H9 (cell line): Measurements from ENCODE around the gene ARHGAP22. TPM values are rescaled to one million over a fixed set of nuclear protein-coding genes. Genes with fewer than 3 reads are reported as not detected.

Experiments used
- DNase-seq: peaks from one replicate; pipeline ENCODE4 v3.0.0-alpha.2; 2017
- H2AFZ ChIP-seq: one replicate; pipeline ENCODE4 v1.6.1; 2013; ENCODE audit warnings: mild to moderate bottlenecking, low read length, control low read depth, moderate library complexity
- H2AK5ac ChIP-seq: 2 replicates; pipeline ENCODE4 v1.6.1; 2013; ENCODE audit warnings: low read length, control low read depth, mixed read lengths; ENCODE audit not compliant: insufficient read length
- H2BK120ac ChIP-seq: one replicate; pipeline ENCODE4 v1.6.1; 2013; ENCODE audit warnings: low read depth, mild to moderate bottlenecking, low read length, control low read depth, inconsistent platforms; ENCODE audit not compliant: poor library complexity, severe bottlenecking
- H2BK12ac ChIP-seq: 2 replicates; pipeline ENCODE4 v1.6.1; 2013; ENCODE audit warnings: low read length, control low read depth, mixed read lengths, low read depth; ENCODE audit not compliant: insufficient read length
- H2BK15ac ChIP-seq: 2 replicates; pipeline ENCODE4 v1.6.1; 2013; ENCODE audit warnings: low read depth, low read length, control low read depth
- H2BK20ac ChIP-seq: one replicate; pipeline ENCODE4 v1.6.1; 2013; ENCODE audit warnings: low read depth, mild to moderate bottlenecking, low read length, control low read depth, inconsistent platforms; ENCODE audit not compliant: poor library complexity, severe bottlenecking
- H2BK5ac ChIP-seq: 2 replicates; pipeline ENCODE4 v1.6.1; 2013; ENCODE audit warnings: low read length, control low read depth, mixed read lengths; ENCODE audit not compliant: insufficient read length
- H3K14ac ChIP-seq: 2 replicates; pipeline ENCODE4 v1.6.1; 2013; ENCODE audit warnings: low read length, control low read depth; ENCODE audit not compliant: insufficient read depth
- H3K18ac ChIP-seq: 2 replicates; pipeline ENCODE4 v1.6.1; 2013; ENCODE audit warnings: low read depth, mild to moderate bottlenecking, mixed read lengths, low read length, control low read depth; ENCODE audit not compliant: insufficient read length
- H3K23ac ChIP-seq: 2 replicates; pipeline ENCODE4 v1.6.1; 2013; ENCODE audit warnings: low read length, control low read depth, mixed read lengths, low read depth; ENCODE audit not compliant: insufficient read length
- H3K23me2 ChIP-seq: 2 replicates; pipeline ENCODE4 v1.6.1; 2013; ENCODE audit warnings: low read depth, mild to moderate bottlenecking, mixed read lengths, low read length, control low read depth; ENCODE audit not compliant: insufficient read length, poor library complexity, severe bottlenecking
- H3K27ac ChIP-seq: 2 replicates; pipeline ENCODE4 v1.5.1; 2013; ENCODE audit warnings: low read length, control low read depth, mixed read lengths, low read depth; ENCODE audit not compliant: insufficient read length
- H3K27me3 ChIP-seq: 2 replicates; pipeline ENCODE4 v1.6.1; 2013; ENCODE audit warnings: low read length, control low read depth, inconsistent platforms; ENCODE audit not compliant: insufficient read depth
- H3K4ac ChIP-seq: 2 replicates; pipeline ENCODE4 v1.6.1; 2013; ENCODE audit warnings: low read depth, mild to moderate bottlenecking, control low read depth, inconsistent platforms, low read length, moderate library complexity
- H3K4me1 ChIP-seq: 2 replicates; pipeline ENCODE4 v1.6.1; 2013; ENCODE audit warnings: low read length, control low read depth, inconsistent platforms; ENCODE audit not compliant: insufficient read depth
- H3K4me2 ChIP-seq: 2 replicates; pipeline ENCODE4 v1.6.1; 2013; ENCODE audit warnings: low read length, control low read depth, mixed read lengths; ENCODE audit not compliant: insufficient read length, insufficient read depth
- H3K56ac ChIP-seq: 2 replicates; pipeline ENCODE4 v1.6.1; 2013; ENCODE audit warnings: low read depth, mild to moderate bottlenecking, mixed read lengths, low read length, control low read depth; ENCODE audit not compliant: insufficient read length
- H3K79me1 ChIP-seq: 2 replicates; pipeline ENCODE4 v1.6.1; 2013; ENCODE audit warnings: low read depth, mild to moderate bottlenecking, moderate library complexity, low read length, control low read depth, inconsistent platforms; ENCODE audit not compliant: insufficient read depth, poor library complexity, severe bottlenecking
- H3K79me2 ChIP-seq: 2 replicates; pipeline ENCODE4 v1.6.1; 2013; ENCODE audit warnings: low read length, control low read depth, inconsistent platforms; ENCODE audit not compliant: insufficient read depth
- H3K9ac ChIP-seq: 2 replicates; pipeline ENCODE4 v1.6.1; 2013; ENCODE audit warnings: low read length, control low read depth, mixed read lengths; ENCODE audit not compliant: insufficient read length; ENCODE audit errors: extremely low read depth
- H3K9me3 ChIP-seq: one replicate; pipeline ENCODE4 v1.6.1; 2013; ENCODE audit warnings: low read depth, low read length, inconsistent platforms; ENCODE audit not compliant: control insufficient read depth
- H3T11ph ChIP-seq: one replicate; pipeline ENCODE4 v1.6.1; 2013; ENCODE audit warnings: mild to moderate bottlenecking, low read length, control low read depth, inconsistent platforms
- H4K20me1 ChIP-seq: one replicate; pipeline ENCODE4 v1.6.1; 2013; ENCODE audit not compliant: control insufficient read depth, insufficient read length, insufficient read depth
- H4K5ac ChIP-seq: 2 replicates; pipeline ENCODE4 v1.6.1; 2013; ENCODE audit warnings: low read depth, mild to moderate bottlenecking, mixed read lengths, low read length, control low read depth; ENCODE audit not compliant: insufficient read length
- H4K8ac ChIP-seq: replicated peaks from 2 replicates; pipeline ENCODE4 v1.6.1; 2013; ENCODE audit warnings: low read length, control low read depth, mixed read lengths, low read depth; ENCODE audit not compliant: insufficient read length
- H4K91ac ChIP-seq: 2 replicates; pipeline ENCODE4 v1.6.1; 2013; ENCODE audit warnings: low read depth, mild to moderate bottlenecking, moderate library complexity, mixed read lengths, low read length, control low read depth; ENCODE audit not compliant: insufficient read length
- H3K27ac Mint-ChIP-seq, 3 experiments: 2 replicates in 2 of 3; 3 replicates in 1 of 3; pipeline ENCODE4 v1.8.0; 2020 to 2021; ENCODE audit warnings: mixed read lengths in 3 of 3, mild to moderate bottlenecking in 1 of 3, moderate library complexity in 1 of 3
- H3K27me3 Mint-ChIP-seq: 2 replicates; pipeline ENCODE4 v1.8.0; 2021; ENCODE audit warnings: low read depth, mild to moderate bottlenecking, moderate library complexity, mixed read lengths
- H3K36me3 Mint-ChIP-seq, 3 experiments: 2 replicates in 2 of 3; 3 replicates in 1 of 3; pipeline ENCODE4 v1.8.0; 2020 to 2021; ENCODE audit warnings: low read depth in 3 of 3, mixed read lengths in 3 of 3; ENCODE audit not compliant: insufficient read depth in 1 of 3
- H3K4me1 Mint-ChIP-seq, 2 experiments: 2 replicates each; pipeline ENCODE4 v1.8.0; 2020; ENCODE audit warnings: mixed read lengths in 2 of 2
- H3K4me3 Mint-ChIP-seq, 2 experiments: 2 replicates in 1 of 2; 3 replicates in 1 of 2; pipeline ENCODE4 v1.8.0; 2020 to 2021; ENCODE audit warnings: mild to moderate bottlenecking in 2 of 2, mixed read lengths in 2 of 2, moderate library complexity in 1 of 2
- H3K9me3 Mint-ChIP-seq, 2 experiments: 2 replicates in 1 of 2; 3 replicates in 1 of 2; pipeline ENCODE4 v1.8.0; 2020; ENCODE audit warnings: mild to moderate bottlenecking in 2 of 2, mixed read lengths in 2 of 2, moderate library complexity in 1 of 2
- WGBS: extraction: QIAGEN DNeasy Blood & Tissue Kit; methylation state at CpG from one replicate; pipeline ENCODE4 v1.1.7; 2013; ENCODE audit warnings: missing lambda C conversion rate, low lambda C conversion rate, mixed read lengths; ENCODE audit not compliant: insufficient read length; ENCODE audit errors: extremely low coverage; 5-methylcytosine and 5-hydroxymethylcytosine counted together
- total RNA-seq: library from RNA; stranded (reverse); gene quantifications from 2 replicates; pipeline ENCODE4 v1.2.1, GENCODE V29; 2021
- TF ChIP-seq, protein P1 (sequence below): fragments of 200-600 bp; sonication (generic); conservative IDR thresholded peaks from 3 replicates; pipeline ENCODE4 v1.8.0; 2021; ENCODE audit warnings: antibody characterized with exemption, mild to moderate bottlenecking

Gene ARHGAP22
- total RNA-seq, 1 experiment from 2014 or later, result 7.4 TPM

GRCh38 chr10:48556713-48557112 lies 48.2 kb downstream of the ARHGAP22 start:
- no peak overlapping the region for H4K91ac ChIP-seq
- H3K18ac ChIP-seq, result no peak overlapping the region
- no peak overlapping the region for H3K56ac ChIP-seq
- no peak overlapping the region for H3K14ac ChIP-seq
- DNase-seq, result no peak
- TF ChIP-seq, protein P1, sequence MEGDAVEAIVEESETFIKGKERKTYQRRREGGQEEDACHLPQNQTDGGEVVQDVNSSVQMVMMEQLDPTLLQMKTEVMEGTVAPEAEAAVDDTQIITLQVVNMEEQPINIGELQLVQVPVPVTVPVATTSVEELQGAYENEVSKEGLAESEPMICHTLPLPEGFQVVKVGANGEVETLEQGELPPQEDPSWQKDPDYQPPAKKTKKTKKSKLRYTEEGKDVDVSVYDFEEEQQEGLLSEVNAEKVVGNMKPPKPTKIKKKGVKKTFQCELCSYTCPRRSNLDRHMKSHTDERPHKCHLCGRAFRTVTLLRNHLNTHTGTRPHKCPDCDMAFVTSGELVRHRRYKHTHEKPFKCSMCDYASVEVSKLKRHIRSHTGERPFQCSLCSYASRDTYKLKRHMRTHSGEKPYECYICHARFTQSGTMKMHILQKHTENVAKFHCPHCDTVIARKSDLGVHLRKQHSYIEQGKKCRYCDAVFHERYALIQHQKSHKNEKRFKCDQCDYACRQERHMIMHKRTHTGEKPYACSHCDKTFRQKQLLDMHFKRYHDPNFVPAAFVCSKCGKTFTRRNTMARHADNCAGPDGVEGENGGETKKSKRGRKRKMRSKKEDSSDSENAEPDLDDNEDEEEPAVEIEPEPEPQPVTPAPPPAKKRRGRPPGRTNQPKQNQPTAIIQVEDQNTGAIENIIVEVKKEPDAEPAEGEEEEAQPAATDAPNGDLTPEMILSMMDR, result no peak
- no peaks in the 10 kb centered on the region; the same call in 1 of the 2 replicates for H3K27me3 Mint-ChIP-seq
- no peak overlapping the region for H4K8ac ChIP-seq
- no CpG with 5 or more reads among the region's 6 CpGs for WGBS
- H4K5ac ChIP-seq, result no peak overlapping the region
- H3T11ph ChIP-seq, result no peak overlapping the region
- no peak overlapping the region for H2BK12ac ChIP-seq
- no peak overlapping the region for H3K4ac ChIP-seq
- H4K20me1 ChIP-seq, result no peaks in the 10 kb centered on the region
- H3K4me3 Mint-ChIP-seq, result no peak overlapping the region
- H2AFZ ChIP-seq, result no peak overlapping the region
- H2BK20ac ChIP-seq, result no peak overlapping the region
- no peaks in the 10 kb centered on the region for H3K79me2 ChIP-seq
- no peaks in the 10 kb centered on the region for H3K9me3 ChIP-seq
- no peak overlapping the region for H3K4me2 ChIP-seq
- H3K27ac ChIP-seq, result no peak overlapping the region
- no peak overlapping the region for H2AK5ac ChIP-seq
- no peaks in the 10 kb centered on the region for H3K27me3 ChIP-seq
- no peaks in the 10 kb centered on the region for H3K23me2 ChIP-seq
- H2BK5ac ChIP-seq, result no peak overlapping the region
- no peak overlapping the region for H3K23ac ChIP-seq
- H3K36me3 Mint-ChIP-seq, result no peaks in the 10 kb centered on the region
- H2BK120ac ChIP-seq, result no peak overlapping the region
- H3K9ac ChIP-seq, result no peak overlapping the region
- peaks cover 0 to 2% of the 10 kb centered on the region in 2 experiments; a peak in 1 of 5 replicates for H3K9me3 Mint-ChIP-seq
- H3K4me1 Mint-ChIP-seq, result peaks cover 5 to 29% of the 10 kb centered on the region in 2 experiments
- H3K4me1 ChIP-seq, result no peaks in the 10 kb centered on the region
- H2BK15ac ChIP-seq, result no peak overlapping the region
- no peaks in the 10 kb centered on the region for H3K79me1 ChIP-seq
- H3K27ac Mint-ChIP-seq, result no peak overlapping the region
